KBM-7 (cell line): ENCODE results near the gene ERLIN1.

ENCODE experiments used
- DNase-seq: peaks from one replicate; pipeline ENCODE4 v3.0.0-alpha.2; 2015
- in situ Hi-C: fragments of 300-500 bp; cut with MboI; formaldehyde crosslinking; loops from 2 replicates; pipeline ENCODE4 v1.14.3; 2020; ENCODE audit warnings: low sequenced_read_pairs, low pct_unique_long_range_greater_than_20kb, mixed read lengths

The ERLIN1 gene

DNA sequence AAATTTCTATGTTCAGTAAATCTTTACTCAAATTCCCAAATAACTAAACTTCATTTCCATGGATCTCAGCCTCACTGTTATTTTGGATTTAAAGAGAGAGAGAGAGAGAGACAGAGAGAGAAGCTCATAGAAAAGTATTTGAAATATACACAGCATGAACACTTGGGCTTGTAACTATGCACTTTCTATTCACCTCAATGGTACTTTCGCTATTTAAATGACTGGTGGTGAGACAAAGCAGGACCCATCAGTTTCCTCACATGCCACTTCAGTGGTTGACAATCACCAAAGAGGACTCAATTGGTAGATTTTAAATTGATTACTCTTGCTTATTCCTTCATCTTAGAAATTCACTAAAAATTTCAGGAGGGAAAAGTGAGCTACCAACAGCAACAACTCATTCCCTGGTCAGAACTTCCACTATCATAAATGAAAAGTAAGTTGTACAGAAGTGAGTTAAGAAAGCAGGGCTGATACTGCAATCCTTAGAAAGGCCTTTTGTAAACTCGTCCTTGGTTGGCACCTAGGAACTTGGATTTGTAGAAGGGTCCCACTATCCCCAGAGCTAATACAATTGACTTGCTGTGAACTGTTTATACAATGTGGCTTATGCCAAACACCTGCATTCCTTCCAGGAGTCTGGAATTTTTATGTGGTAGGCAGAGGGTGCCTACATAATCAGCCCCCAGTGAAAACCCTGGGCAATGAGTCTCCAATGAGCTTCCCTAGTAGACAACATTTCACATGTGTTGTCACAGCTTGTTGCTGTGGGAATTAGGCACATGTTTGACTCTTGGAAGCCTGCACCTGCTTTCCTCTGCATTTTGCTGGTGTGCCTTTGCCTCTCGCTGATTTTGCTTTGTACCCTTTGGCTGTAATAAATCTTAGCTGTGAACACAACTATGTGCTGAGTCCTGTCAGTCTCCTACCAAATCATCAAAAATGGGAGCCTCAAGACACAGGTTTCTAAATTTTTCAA lies 10.8 kb downstream of the ERLIN1 start:
- DNase-seq = no peak
- in situ Hi-C loops = no loop called here

DNA sequence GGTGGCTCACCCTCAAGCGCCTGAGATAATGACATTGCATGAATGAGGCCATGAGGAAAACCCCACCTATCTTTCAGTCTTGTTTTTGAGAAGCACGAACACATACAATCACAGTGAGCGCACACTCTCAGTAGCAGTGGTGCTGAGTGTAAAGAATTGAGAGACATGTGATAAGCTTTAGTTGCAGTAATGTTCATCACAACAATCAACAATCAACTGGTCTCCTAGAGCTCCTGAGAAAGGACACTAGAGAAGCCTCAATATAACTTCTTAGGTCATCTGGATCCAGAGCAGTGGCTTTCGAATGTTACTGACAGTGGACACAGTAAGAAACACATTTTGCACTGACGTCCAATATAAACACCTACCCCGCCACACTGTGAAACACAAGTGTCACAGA lies 12.8 kb downstream of the ERLIN1 start:
- in situ Hi-C loops = no loop called here
- DNase-seq = no peak

DNA sequence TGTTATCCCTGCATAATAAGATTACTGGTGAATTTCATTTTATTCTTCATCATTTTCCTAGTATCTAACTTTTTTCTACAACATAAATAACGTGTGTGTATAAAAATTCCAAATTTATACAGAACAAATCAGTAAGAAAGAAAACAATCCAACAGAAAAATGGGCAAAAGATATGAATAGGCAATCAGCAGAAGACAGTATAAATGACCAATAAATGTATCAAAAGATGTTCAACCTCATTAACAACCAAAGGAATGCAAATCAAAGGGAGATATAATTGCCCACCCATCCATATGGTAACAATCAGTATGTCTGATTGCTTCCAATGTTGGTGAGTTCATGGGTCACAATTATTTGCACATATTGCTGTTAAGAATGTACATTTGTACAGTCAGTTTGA lies 13.5 kb downstream of the ERLIN1 start:
- DNase-seq = no peak
- in situ Hi-C loops = no loop called here

DNA sequence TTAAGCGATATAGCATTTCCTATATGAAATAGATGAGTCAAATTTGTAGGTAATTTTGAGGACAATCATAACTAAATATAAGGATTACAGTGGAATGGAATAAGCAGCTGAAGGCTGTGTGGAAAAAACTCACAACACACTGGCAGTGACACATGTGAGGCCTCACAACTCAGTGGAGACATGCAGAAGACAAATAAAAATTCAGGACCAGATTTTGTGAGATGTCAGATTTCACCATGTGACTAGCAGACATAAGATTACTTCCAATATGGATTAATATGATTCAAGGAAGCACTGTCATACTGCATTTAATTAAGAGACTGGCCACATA lies 17.6 kb downstream of the ERLIN1 start:
- in situ Hi-C loops = no loop called here
- DNase-seq = no peak

DNA sequence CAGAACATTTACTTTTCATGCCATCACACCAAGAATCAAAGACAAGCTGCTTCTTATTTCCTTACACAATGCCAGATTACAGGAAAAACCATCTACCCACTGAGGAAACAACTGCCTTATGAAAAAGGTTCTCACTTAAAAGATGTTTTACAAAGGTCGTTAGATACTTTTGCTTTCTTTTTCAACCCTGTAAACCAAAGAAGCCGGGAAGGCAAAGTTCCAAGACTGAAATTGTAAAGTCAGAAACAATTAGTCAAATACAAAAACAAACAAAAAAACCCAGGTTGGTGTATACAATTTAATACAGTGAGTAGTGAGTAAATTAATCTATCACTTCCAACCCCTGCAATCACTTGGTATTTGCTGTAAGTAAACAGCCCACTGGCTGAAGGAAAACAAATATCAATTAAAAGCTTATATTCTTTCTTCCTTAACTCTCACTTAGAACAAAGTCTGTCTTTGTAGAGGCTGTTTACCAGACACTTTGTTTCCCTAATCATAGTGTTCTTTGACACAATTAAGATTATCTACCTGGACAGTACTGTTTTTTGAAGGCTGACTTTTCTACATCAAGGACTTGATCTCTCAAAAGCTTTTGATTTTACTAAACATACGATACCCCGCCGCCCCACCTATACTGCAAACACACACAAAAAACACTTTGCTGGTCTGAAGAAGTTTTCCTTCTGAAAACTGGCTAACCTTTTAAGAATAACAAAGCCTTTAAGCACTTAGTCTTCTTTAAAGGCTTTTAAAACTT lies 18.1 kb downstream of the ERLIN1 start:
- DNase-seq = no peak
- in situ Hi-C loops = no loop called here

DNA sequence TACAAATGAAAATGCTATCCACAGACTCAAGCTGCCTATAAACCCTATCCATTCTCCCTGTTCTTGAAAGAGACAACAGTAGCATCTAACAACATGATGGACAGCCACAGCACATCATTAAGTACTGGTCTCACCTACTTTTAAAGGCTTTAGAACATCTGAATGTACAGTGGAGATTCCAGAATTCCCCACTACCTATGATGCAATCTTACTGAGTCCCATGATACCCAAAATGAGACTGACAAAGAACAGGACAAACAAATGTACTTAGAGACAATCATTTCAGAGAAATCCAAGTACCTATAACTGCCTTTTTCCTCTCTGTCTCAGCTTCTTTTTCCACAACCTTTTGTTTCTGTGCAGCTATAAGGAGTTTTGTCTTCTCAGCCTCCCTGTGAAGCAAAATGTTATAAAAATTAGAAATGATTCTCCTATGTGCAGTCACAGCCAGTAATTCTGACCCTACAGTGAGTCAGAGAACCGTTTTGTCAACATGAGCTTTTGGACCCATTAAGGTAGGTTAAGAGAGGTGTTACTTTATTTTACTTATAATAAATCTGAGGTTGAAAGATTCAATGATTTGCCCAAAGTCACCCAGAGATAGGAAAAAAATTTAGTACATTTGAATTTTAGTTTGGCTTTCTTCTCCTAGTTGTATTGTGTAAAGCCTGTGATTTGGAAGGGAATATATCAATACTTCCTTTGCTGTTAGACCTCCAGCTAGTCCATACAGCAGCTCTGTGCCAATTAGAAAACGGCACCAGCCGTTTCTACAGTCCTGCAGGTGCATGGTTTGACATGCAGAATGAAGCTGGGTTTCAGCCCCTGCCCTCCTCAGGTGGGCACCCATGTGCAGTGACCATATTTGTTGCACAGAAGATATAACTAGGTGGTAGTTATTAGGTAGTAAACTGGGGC lies 21.9 kb downstream of the ERLIN1 start:
- in situ Hi-C loops = no loop called here
- DNase-seq = no peak

DNA sequence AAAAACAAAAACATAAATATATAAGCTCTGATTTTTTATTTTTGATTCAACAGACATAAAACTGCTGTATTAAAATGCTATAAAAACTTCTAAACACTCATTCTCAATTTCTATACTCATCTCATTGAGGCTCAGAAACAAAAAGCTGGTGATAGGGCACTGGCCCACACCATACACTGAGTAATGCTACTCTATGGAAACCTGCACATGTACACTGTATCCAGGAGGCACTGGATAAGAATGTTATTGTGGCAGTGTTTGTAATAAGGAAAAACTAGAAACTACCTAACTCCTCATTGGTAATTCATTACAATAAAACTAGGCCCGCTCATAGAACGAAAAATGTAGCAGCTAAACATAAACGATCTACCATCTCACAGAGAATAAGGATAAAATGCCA lies 23.1 kb downstream of the ERLIN1 start:
- in situ Hi-C loops = no loop called here

DNA sequence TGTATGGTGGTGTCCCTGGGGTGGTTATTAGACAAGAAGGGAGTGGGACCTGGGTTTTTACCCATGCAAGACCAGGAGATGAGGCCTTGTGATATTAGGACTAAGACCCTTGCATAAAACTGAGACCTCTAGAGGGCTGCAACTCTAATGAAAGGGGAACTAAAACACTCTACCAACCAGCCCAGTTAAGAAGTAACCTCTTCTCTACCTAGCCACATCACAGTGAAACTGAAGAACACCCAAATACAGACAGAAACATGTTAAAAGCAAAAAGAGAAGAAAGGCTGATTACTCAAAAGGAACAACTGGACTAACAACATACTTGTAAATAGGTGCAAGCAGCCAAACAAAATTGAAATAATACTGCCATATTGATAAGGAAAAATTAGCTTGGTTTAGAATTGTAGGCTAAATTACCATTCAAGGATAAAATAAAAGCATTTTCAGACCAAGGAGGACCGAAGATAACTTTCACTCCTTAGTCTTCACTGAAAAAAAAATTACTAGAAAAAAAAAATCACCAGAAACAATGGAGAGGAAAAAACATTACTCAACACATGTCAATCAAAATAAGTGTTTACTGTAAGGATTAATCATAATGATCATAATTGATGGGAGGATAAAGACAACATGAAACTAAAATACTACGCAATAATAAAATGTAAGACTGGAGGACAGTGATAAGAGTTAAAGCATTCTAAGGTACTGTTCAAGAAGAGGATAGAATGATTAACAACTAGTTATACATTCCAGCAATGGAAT lies 27.6 kb downstream of the ERLIN1 start:
- in situ Hi-C loops = no loop called here
- DNase-seq = no peak

More for the DNA sequence above, 23.1 kb downstream of the ERLIN1 start:
- DNase-seq = no peak

DNA sequence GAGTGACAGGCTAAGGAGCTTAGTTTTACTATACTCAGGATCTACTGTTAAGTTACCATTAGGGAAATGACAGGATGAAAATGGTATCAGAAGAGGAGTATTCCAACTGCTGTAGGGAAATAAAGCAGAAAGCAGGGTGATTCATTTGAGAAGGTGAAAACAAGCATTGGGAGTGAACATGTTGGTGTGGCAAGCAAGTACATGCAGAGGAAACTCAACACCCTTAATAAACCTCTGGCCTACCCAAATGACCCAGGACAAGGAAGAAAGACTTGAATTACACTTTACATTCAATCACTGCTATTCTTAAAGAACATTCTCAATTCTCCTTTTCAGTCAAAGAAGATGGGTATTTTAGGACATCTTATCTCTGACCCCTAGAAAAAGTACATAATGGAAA lies 28.7 kb downstream of the ERLIN1 start:
- no peak for DNase-seq
- in situ Hi-C loops = no loop called here

DNA sequence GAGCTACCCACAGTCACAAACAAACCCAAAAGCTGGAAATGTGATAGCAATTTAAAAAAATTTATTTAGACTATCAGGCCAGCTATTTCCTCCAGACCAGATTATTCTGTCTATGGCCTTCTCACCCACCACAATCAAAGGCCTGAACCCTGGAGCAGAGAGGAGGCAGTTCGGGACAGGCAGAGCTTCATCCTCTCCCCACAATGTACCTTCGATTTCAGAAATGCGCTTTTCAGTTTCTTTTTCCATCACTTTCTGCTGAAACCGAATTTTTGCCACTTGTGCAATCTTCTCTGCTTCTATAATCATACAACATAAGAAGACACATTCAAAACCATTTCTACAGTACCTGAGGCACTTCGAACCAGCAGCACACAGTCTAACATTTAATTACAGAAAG lies 29.9 kb downstream of the ERLIN1 start:
- in situ Hi-C loops = no loop called here
- DNase-seq = no peak

DNA sequence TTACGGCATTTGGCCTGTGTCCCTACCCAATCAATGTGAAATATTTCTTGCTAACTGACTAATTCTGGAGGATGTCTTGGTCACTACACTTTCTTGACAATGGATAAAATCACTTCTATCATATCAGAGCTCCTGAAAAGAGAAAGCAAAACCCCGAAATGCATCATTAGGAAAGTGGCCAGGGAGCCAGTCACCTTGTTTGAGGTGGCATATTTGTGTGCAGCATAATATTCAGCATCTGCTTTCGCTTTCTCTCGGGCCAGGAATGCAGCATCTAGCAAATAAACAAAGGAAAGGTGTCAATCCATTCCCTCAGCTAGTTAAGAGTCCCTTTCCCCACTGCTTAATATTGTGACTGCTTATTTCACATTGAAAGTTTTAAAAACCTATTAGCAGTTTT lies 31.2 kb downstream of the ERLIN1 start:
- in situ Hi-C loops = no loop called here
- no peak for DNase-seq

DNA sequence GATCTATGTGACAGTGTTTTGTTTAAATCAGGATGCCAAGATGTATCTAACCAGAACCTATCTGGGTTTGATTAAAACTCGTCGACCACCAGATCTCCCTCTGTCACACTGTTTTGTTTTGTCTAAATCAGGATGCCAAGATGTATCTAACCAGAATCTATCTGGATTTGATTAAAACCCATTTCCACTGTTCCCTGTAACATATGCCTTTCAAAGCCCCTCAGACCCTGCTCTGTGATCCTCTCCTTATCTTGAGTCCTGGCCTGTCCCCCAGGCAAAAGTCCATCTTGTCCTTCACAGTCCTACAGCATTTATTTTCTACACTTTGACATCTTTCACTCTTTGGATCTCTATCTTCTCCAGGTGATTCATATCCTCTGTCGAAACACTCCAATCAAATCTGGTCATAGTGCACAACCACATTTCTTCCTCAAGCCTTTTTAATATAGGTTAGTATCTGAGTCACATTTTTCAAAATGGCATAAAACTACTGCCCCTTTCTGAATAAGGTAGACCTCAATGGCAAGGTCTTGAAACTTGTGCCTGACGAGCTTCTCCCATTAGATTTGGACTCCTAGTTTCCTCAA lies 32.5 kb downstream of the ERLIN1 start:
- no peak for DNase-seq
- in situ Hi-C loops = no loop called here

DNA sequence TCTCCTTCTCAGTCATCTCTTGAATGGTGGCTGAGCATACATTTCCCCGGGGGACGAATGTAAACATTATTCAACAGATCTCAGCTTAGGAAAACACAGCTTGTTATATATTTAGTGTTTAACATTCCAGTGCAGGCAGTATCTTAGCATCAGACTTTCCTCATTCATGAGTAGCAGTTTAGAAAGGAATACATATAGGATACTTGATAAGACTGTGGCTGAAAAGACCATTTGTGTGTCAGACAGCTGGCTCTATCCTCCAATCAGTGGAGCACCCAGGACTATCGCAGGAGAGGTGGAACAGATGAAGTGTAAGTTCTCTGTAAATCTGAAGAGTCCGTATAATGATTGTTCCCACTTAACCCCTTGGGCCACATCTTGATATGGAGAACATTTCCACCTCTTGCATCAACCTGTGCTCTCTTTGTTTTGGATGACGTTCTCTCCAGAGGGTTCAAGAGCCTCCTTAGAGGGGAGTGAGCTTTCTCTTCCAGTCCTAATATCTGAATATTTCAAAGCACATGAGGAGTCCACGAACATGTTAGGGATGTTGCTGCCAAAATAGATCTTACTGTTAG lies 34.0 kb downstream of the ERLIN1 start:
- DNase-seq = no peak
- in situ Hi-C loops = no loop called here

DNA sequence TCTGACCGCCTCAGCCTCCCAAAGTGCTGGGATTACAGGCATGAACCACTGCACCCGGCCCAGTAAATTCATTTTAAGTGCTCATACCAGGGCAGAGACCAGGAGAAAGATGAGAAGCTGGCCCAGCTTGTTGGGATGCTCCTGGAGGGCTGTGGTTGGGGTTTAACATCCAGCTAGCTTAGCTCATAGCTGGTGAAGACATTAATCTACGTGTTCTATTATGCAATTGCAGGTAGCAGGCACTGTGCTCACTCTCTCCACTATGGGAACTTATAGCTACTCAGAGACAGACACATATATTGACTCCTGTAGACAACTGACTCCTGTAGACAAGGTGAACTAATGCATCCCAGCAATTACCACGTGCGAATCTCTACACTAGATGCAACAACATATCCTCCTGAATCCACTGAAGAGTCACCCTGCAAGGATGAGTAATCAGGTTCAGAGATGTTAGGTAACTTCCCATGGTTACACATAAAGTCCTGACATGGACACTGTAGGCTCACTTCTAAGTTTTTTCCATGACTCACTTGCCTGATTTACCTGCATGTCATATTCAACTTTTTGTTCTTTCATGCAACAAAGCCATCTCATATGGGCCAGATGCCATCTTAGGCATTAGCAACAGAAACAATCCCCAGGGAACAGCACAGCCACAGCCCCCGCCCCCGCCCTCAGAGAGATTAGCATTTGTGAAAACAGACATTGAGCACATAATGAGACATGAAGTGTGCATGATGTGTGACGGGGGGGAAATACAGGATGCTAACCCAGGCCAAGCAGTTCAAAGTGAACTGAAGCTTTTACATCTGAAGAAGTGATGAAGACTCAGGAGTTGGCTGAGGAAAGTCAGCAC lies 37.2 kb downstream of the ERLIN1 start:
- no peak for DNase-seq
- in situ Hi-C loops = no loop called here

DNA sequence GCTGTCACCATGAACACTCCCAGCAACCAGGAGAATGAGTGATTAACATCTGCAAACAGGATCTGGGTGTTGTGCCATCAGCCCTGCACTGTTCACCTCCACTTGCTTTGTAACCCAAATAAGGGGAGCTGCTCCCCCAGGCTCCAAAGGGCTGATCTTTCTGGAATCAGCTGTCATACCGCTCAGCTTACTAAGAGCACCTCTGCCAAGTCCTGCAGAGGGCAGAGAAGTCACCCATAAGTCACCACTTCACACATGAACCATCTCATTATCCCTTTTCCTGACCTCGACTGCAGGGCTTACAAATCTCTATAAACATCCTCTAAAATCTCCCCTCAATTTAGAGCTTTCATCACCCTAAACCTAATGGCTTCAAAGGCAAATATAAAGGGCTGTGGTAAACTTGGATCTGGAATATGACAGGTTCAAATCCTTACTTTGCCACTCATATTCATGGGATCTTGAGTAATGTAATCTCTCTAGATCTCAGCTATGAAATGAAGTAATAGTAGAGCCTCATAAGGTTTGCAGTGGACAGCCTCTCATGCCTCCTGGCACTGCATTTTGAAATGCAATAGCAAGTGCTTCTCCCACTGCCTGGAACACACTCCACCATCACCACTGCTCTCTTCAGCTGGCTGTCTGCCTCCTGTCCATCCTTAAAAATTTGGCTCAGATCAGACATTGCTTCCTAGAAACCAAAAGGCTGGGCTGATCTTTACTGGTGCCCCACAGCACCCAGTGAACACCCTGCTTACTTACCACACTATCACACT lies 38.8 kb downstream of the ERLIN1 start:
- in situ Hi-C loops = no loop called here
- no peak for DNase-seq

DNA sequence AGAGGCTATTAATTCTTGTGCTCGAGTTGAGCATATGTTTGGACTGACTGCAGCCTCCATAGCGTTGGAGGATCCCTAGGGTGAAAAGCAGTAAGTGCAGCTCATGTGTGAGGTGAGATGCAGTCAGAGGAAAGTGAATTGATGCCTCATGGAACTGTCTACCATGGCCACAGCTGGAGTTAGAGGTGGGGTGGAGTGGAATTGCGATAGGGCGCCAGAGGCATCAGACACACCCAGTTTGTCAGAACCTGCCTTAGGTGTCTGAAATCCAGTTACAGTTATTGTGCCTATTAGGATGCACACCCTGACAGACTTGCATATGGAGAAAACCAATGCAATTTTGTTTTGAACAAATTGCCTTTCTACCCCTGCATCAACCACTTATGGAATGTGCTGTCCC lies 39.4 kb downstream of the ERLIN1 start:
- in situ Hi-C loops = no loop called here
- no peak for DNase-seq

DNA sequence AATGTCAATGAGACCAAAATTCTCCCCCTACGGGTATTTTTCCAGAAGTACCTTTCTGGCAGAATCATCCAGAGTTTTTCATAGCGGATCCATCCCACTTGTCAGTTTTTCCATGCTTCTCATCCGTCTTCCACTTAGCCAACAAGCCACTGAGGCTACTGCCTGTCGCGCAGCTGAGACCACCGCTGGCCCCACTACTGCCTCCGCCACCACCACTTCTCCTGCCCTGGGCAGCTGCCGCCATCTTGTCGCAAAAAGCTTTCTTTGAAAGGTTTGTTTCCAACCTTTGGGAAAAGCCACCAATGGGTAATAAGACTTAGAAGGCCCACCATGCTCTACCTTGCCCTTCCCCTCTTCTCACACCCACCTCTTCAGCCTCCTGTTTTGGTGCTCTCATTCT lies 42.1 kb downstream of the ERLIN1 start:
- in situ Hi-C loops = no loop called here
- DNase-seq = no peak
